Skin of body (tissue), 3 donors: ENCODE results near the gene RNF7. TPM values are rescaled to one million over a fixed set of nuclear protein-coding genes. Genes with fewer than 3 reads are reported as not detected.
"Not testable (repeated sequence)": the region's sequence is repeated elsewhere in the genome, so short reads cannot be mapped to it uniquely, and the experiment has no call there.

Experiments
- DNase-seq: peaks from one replicate; lab custom pipeline; 2025; lab: John Stamatoyannopoulos, UW
- small RNA-seq: library from RNA; depleted of rRNA; stranded (forward); fragments of <200 nt; gene quantifications from one replicate; pipeline ENCODE3, GENCODE V24; 2014; ENCODE audit warnings: low replicate concordance
- total RNA-seq: library from RNA; depleted of rRNA; stranded (reverse); fragments of >200 nt; gene quantifications from one replicate; pipeline ENCODE4 v1.2.3, GENCODE V29; 2014

RNF7 gene
- total RNA-seq, 1 donor from 2014 or later = 30.7 TPM

DNA sequence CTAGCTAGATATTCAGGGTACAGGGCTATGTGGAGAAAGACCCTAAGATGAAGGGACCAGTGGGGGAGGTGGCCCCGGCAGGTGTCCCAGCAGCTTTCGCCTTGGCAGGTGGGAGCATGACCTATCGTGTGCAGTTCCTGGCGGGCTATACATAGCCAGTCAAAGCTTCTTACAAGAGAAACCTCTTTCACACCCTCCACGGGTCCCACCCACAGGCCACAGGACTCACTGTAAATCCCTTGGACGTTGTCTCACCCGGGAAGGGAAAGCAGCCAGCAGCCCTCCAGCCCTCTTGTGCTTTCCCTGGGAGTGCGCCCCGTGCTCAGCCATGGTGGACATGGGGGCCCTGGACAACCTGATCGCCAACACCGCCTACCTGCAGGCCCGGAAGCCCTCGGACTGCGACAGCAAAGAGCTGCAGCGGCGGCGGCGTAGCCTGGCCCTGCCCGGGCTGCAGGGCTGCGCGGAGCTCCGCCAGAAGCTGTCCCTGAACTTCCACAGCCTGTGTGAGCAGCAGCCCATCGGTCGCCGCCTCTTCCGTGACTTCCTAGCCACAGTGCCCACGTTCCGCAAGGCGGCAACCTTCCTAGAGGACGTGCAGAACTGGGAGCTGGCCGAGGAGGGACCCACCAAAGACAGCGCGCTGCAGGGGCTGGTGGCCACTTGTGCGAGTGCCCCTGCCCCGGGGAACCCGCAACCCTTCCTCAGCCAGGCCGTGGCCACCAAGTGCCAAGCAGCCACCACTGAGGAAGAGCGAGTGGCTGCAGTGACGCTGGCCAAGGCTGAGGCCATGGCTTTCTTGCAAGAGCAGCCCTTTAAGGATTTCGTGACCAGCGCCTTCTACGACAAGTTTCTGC, 40.1 kb downstream of the RNF7 start:
- DNase-seq = no peak

- DNase-seq = no peak
These were observed 41.6 kb downstream of the RNF7 start for GRCh38 chr3:141779667-141780066.

- no peak for DNase-seq
These were observed 44.4 kb downstream of the RNF7 start for GRCh38 chr3:141782386-141782932.

- no peak for DNase-seq
These were observed 45.5 kb downstream of the RNF7 start for GRCh38 chr3:141783632-141784031.

- DNase-seq = no peak
These were observed 46.0 kb downstream of the RNF7 start for GRCh38 chr3:141784096-141784495.

- no peak for DNase-seq
These were observed 46.4 kb downstream of the RNF7 start for GRCh38 chr3:141784531-141784930.

DNA sequence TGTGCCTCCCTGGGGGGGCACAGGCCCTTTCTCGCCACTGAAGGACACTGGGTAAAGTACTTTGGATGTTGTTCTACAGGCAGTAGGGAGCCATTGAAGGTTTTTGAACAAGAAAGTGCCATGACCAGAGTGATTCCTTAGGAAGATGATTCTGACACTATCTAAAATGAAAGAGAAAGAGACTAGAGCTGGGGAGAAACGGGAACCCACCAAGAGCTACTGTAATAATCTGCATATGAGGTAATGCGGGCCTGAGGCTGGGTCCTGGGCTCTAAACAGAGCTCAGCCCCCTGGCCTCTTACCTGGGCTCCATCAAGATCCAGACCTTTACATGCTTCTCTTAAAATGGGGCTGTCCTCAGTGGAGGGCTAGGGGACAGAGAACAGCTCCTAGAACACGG, 50.1 kb downstream of the RNF7 start:
- no peak for DNase-seq

DNA sequence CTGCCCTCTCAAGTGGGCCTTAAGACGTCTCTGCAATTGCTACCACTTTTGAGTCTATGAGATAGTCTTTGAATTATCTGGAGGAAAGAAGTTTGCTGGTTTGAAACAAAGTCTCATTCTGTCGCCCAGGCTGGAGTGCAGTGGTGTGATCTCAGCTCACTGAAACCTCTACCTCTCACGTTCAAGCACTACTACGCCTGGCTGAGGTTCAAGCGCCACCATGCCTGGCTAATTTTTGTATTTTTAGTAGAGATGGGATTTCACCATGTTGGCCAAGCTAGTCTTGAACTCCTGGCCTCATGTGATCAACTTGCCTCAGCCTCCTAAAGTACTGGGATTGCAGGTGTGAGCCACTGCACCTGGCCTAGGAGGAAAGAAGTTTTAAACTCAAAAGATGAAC, 50.7 kb downstream of the RNF7 start:
- not testable (repeated sequence) for DNase-seq

DNA sequence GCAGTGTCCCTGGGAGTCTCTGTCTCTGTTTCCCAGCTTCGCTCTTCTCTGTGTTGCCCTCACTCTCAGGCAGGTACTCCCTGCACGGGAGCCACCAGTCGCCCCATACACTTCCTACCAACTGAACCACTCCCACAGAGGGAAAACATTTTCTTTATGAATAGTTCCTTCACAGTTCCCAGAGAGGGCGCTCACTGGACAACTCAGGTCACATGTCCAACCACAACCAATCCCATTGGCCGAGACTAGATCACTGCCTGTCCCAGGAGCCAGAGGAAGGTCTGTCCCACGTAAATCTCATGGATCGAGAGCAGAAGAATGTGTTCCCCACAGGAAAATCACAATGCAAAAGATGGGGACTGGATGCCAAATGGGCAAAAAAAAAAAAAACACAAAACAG, 51.2 kb downstream of the RNF7 start:
- DNase-seq = no peak

DNA sequence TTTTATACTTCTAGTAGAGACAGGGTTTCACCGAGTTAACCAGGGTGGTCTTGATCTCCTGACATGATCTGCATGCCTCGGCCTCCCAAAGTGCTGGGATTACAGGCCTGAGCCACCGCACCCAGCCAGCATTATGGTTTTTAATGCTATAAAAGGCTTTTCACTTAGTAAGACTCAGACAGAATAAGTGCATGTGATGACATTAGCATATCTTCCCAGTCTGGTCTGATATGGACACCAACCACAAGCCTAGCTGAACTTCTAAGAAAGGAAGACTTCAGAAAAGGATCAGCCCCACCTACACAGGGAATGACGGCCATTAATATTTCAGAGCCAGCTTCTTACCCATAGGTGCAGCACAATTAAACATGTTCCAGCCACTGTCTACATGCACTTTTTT, 52.1 kb downstream of the RNF7 start:
- no peak for DNase-seq

DNA sequence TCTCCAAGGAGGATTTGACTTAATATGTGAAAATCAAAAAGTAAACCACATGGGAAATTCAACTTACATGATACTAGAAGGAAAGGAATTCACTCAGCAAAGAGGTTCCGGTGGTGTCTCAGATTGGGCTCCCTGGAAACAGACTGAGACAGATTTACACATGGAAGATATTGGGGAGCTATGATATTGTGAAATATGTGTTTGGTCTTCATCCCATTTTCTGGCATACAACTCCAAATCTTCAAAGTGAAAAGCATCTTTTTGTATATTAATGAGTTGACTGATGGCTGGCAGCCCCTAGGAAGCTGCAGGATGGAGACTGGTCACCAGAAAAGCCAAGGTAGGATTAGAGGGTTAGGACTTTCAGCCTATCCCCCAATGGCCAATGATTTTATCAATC, 54.4 kb downstream of the RNF7 start:
- no peak for DNase-seq

- DNase-seq = no peak
These were observed 55.6 kb downstream of the RNF7 start for GRCh38 chr3:141793476-141794260.

- no peak for DNase-seq
These were observed 57.2 kb downstream of the RNF7 start for GRCh38 chr3:141795276-141795675.

- DNase-seq = no peak
These were observed 57.6 kb downstream of the RNF7 start for GRCh38 chr3:141795741-141796080.

GRCh38 chr3:141796081-141796888, 58.2 kb downstream of the RNF7 start:
- DNase-seq = peak; percentile 53

Small RNA genes lying within 50 kb of the gene (small RNA-seq; reads per million reads assigned to genes)
- gene AC112771.1 = not detected

Other genes with a start within 250 kb of the RNF7 start
- gene GRK7, start 25.1 kb downstream of the RNF7 start, total RNA-seq = 0.10 TPM
- 69.3 TPM for gene ATP1B3, start 138.3 kb downstream of the RNF7 start, total RNA-seq